ENCODE measurements around the gene OCIAD1.

OCIAD1 gene

GRCh38 chr4:48790561-48790960 is 40.3 kb upstream of the OCIAD1 start:
- Histone ChIP-seq H3K27ac (no peak overlapping the region), H3K4me3 (ENCODE audit: low read depth in 1 of 2, low read length in 1 of 2) (no peak overlapping the region), H3K9me3 (no peaks in the 10 kb centered on the region), H3K36me3 (no peaks in the 10 kb centered on the region), H3K4me1 (ENCODE audit: control insufficient read depth in 1 of 2, insufficient read depth in 1 of 2, low read depth in 1 of 2, low read length in 1 of 2) (no peaks in the 10 kb centered on the region), H3K27me3 (no peaks in the 10 kb centered on the region)
- TF ChIP-seq, protein P1, sequence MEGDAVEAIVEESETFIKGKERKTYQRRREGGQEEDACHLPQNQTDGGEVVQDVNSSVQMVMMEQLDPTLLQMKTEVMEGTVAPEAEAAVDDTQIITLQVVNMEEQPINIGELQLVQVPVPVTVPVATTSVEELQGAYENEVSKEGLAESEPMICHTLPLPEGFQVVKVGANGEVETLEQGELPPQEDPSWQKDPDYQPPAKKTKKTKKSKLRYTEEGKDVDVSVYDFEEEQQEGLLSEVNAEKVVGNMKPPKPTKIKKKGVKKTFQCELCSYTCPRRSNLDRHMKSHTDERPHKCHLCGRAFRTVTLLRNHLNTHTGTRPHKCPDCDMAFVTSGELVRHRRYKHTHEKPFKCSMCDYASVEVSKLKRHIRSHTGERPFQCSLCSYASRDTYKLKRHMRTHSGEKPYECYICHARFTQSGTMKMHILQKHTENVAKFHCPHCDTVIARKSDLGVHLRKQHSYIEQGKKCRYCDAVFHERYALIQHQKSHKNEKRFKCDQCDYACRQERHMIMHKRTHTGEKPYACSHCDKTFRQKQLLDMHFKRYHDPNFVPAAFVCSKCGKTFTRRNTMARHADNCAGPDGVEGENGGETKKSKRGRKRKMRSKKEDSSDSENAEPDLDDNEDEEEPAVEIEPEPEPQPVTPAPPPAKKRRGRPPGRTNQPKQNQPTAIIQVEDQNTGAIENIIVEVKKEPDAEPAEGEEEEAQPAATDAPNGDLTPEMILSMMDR (IDR thresholded peaks at IDR 0.05): no peak

- no peaks in the 10 kb centered on the region for H3K4me1 ChIP-seq (ENCODE audit: control insufficient read depth in 1 of 2, insufficient read depth in 1 of 2, low read depth in 1 of 2, low read length in 1 of 2)
- no peaks in the 10 kb centered on the region for H3K9me3 ChIP-seq
- H3K27ac ChIP-seq: no peak overlapping the region
- no peaks in the 10 kb centered on the region for H3K27me3 ChIP-seq
- no peaks in the 10 kb centered on the region for H3K36me3 ChIP-seq
- H3K4me3 ChIP-seq (ENCODE audit: low read depth in 1 of 2, low read length in 1 of 2): no peak overlapping the region
- TF ChIP-seq, protein P1 (IDR thresholded peaks at IDR 0.05): no peak
Measured at GRCh38 chr4:48791313-48791712, 39.6 kb upstream of the OCIAD1 start.

DNA sequence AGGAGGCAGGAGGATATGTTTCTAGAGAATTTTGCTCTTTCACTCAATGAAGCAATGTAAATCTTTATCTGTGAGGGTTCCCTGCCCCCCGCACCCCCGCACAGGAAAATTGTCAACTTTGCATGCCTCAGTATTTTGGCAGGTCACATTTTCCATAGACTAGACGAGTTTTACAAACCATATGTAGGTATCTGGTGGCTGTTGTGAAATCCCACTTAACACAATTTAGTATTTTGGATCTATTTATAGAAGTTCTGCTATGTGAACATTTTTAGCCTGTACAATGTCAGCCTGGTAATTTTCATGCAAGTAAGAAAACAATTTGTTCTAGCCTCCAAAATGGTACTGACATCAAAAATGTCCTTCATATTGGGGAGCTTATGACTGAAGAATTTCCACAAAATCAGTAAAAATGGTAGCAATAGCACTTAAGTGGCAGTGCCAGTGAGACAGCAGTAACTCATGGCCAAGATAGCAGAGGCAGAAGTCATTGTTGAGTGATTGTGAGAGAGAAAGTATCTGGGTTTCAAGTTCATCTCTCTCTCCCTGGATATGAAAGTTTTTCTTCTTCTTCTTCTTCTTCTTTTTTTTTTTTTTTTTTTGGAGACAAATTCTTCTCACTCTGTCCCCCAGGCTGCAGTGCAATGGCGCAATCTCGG is 38.4 kb upstream of the OCIAD1 start:
- no peak overlapping the region for H3K4me3 ChIP-seq (ENCODE audit: low read depth in 1 of 2, low read length in 1 of 2)

DNA sequence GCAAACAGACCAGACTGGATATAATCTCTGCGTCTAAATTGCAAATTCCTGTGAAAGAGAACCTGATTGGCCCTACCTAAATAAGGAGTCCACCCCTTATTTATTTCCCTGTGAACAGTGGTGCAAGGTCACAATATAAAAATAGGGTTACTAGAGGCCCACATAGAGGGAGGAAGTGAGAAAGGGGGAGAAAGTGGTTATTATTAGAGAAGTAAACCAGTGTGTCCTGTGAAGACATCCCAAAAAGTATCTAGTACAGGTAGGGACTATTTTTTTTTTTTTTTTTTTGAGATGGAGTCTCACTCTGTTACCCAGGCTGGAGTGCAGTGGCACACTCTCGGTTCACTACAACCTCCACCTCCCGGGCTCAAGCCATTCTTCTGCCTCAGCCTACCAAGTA is 35.8 kb upstream of the OCIAD1 start:
- H3K36me3 ChIP-seq: no peaks in the 10 kb centered on the region
- H3K4me3 ChIP-seq (ENCODE audit: low read depth in 1 of 2, low read length in 1 of 2): no peak overlapping the region
- H3K27me3 ChIP-seq: no peaks in the 10 kb centered on the region
- TF ChIP-seq, protein P1 (IDR thresholded peaks at IDR 0.05): no peak
- no peak overlapping the region for H3K27ac ChIP-seq
- H3K9me3 ChIP-seq: no peaks in the 10 kb centered on the region
- H3K4me1 ChIP-seq (ENCODE audit: control insufficient read depth in 1 of 2, insufficient read depth in 1 of 2, low read depth in 1 of 2, low read length in 1 of 2): no peaks in the 10 kb centered on the region

More for the DNA sequence above, 38.4 kb upstream of the OCIAD1 start:
- H3K27me3 ChIP-seq: no peaks in the 10 kb centered on the region
- TF ChIP-seq, protein P1 (IDR thresholded peaks at IDR 0.05): no peak
- H3K36me3 ChIP-seq: no peaks in the 10 kb centered on the region
- H3K4me1 ChIP-seq (ENCODE audit: control insufficient read depth in 1 of 2, insufficient read depth in 1 of 2, low read depth in 1 of 2, low read length in 1 of 2): no peaks in the 10 kb centered on the region
- H3K27ac ChIP-seq: no peak overlapping the region
- no peaks in the 10 kb centered on the region for H3K9me3 ChIP-seq

DNA sequence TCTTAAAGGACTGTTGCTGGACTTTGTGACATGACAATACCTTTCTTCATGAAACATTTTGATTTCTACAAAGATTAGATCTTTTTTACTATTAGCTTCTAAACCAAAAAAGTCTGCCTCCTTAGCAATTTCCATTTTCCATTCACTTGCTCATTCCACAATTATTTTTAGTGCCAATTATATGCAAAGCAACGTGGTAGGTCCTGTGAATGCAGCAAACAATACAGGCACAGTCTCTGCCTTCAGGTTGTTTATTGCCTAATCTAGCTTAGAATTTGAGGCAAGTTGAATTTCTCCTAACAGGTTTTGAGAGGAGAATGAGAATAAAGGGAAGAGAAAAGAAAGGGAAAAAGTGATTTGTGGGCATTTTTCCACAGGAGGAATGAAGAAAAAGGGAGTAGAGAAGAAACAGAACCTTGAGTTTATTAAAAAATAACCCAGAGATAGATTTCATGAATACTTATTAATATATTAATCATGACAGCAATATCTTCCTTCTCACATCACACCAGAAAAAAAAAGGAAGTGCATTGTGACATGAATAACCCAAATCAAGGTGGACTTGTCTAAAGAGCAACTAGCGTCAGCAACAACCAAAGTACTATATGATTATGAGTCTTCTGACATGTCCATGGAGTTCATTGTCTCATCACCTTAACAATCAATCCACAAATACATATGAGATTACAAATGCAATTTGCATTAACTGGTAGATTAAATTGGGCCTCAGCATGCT is 34.5 kb upstream of the OCIAD1 start:
- no peak overlapping the region for H3K27ac ChIP-seq
- no peaks in the 10 kb centered on the region for H3K27me3 ChIP-seq
- no peaks in the 10 kb centered on the region for H3K36me3 ChIP-seq
- TF ChIP-seq, protein P1 (IDR thresholded peaks at IDR 0.05): no peak
- no peaks in the 10 kb centered on the region for H3K4me1 ChIP-seq (ENCODE audit: control insufficient read depth in 1 of 2, insufficient read depth in 1 of 2, low read depth in 1 of 2, low read length in 1 of 2)
- no peak overlapping the region for H3K4me3 ChIP-seq (ENCODE audit: low read depth in 1 of 2, low read length in 1 of 2)
- no peaks in the 10 kb centered on the region for H3K9me3 ChIP-seq

Measured in neutrophil (primary cell).